ENCODE data around the gene OBSL1.

DNA sequence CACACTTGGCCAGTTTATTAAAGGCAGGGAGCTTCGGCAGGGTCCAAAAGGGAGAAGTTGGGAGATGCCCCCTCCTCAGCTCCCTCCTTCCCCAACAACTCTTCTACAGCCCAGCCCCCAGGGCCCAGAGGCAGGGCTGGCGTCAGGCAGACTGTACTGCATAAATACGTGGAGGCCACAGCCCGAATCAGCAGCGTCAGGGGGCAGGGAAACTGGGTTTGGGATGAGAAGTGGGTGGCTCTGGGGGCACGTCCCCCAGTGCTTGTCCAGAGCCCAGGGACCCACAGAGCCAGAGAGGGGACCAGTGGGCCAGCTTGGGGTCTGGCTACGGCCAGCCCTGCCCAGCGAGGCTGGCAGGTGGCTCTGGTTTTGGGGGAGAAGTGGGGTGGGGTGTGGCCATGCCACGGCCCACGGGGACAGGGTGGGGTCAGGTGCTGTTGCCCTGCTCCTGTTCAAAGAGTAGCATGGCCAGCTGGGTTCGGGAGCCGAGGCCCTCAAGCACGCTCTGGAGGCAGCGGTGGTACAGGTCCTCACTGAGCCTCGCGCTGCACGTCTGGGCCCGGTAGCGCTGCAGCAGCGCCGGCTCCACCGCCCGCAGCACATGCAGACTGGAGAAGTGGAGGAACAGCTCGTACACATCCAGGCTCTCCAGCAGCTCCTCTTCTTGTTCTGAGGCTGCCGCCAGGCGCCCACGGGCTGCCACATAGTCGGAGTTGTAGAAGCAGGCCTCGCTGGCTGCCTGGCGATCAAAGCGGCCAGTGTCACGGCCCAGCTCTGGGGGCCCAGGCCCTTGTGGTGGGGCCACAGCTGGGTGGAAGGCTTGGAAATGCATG, 32.2 kb downstream of the OBSL1 start:
- TF ChIP-seq CTCF (IDR thresholded peaks at IDR 0.05) (no peak), TCF7L2 (IDR thresholded peaks at IDR 0.05; ENCODE audit: low read depth, low read length) (no peak), POLR2AphosphoS5 (IDR thresholded peaks at IDR 0.05; ENCODE audit: low read depth, low read length) (no peak)
- TF ChIP-seq, protein P1, sequence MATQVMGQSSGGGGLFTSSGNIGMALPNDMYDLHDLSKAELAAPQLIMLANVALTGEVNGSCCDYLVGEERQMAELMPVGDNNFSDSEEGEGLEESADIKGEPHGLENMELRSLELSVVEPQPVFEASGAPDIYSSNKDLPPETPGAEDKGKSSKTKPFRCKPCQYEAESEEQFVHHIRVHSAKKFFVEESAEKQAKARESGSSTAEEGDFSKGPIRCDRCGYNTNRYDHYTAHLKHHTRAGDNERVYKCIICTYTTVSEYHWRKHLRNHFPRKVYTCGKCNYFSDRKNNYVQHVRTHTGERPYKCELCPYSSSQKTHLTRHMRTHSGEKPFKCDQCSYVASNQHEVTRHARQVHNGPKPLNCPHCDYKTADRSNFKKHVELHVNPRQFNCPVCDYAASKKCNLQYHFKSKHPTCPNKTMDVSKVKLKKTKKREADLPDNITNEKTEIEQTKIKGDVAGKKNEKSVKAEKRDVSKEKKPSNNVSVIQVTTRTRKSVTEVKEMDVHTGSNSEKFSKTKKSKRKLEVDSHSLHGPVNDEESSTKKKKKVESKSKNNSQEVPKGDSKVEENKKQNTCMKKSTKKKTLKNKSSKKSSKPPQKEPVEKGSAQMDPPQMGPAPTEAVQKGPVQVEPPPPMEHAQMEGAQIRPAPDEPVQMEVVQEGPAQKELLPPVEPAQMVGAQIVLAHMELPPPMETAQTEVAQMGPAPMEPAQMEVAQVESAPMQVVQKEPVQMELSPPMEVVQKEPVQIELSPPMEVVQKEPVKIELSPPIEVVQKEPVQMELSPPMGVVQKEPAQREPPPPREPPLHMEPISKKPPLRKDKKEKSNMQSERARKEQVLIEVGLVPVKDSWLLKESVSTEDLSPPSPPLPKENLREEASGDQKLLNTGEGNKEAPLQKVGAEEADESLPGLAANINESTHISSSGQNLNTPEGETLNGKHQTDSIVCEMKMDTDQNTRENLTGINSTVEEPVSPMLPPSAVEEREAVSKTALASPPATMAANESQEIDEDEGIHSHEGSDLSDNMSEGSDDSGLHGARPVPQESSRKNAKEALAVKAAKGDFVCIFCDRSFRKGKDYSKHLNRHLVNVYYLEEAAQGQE (IDR thresholded peaks at IDR 0.05; ENCODE audit: insufficient read depth in 1 of 2, low read depth in 2 of 2, low read length in 1 of 2) = no peak

Measured in Panc1 (cell line).